GM15510 (cell line): ENCODE results near the gene BANF2.

Source experiments
- POLR2A ChIP-seq: IDR thresholded peaks from 3 replicates; pipeline ENCODE4 v1.6.1; 2011; ENCODE audit warnings: borderline replicate concordance; ENCODE audit not compliant: insufficient read length; ENCODE audit errors: extremely low read depth

The BANF2 gene

DNA sequence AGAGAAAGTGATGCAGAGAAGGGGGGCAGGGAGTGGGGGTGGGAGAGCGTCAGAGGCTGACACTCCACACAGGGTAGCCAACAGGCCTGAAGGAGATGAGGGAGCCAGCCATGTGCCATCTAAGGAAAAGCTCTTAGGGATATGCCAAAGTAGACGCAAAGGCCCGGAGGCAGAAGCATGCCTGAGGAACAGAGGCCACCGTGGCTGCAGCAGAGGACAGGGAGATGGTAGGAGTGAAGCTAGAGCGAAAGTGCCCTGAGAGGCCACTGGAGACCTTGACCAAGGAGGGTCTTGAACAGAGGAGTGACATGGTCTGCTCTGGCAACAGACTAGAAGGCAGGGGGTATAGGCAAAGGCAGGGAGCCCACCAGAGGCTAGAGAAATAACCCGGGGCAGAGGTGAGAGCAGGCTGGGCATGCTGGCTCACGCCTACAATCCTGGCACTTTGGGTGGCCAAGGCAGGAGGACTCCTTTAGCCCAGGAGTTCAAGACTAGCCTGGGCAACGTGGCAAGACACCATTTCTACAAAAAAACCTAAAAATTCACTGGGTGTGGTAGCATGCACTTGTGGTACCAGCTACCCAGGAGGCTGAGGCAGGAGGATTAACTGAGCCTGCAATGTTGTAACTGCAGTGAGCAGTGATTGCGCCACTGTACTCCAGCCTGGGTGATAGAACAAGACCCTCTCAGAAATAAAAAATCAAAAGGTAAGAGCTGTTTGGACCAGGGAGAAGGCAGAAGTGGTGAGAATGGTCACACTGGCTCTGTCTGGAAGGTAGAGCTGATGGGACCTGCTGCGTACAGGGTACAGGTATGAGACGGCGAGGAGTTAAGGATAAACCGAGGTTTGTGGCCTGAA is 24.0 kb upstream of the BANF2 start:
- no peak for TF ChIP-seq POLR2A

DNA sequence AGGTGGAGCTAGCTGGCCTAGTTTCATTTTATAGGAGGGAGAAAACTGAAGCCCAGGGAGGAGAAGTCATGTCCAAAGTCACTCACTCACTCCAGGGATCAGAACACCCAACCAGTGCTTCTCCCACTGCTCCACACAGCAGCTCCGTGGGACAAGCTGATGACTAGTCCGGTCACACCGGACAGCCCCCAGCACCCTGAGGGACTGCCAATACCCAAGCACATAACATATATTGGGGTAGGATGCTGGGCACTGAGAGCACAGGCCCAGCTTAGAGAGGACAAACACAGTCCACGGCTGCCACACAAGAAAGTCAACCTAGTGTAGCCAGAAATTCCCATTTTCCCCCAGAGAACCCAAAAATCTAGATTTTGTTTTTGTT is 23.4 kb upstream of the BANF2 start:
- no peak for TF ChIP-seq POLR2A

DNA sequence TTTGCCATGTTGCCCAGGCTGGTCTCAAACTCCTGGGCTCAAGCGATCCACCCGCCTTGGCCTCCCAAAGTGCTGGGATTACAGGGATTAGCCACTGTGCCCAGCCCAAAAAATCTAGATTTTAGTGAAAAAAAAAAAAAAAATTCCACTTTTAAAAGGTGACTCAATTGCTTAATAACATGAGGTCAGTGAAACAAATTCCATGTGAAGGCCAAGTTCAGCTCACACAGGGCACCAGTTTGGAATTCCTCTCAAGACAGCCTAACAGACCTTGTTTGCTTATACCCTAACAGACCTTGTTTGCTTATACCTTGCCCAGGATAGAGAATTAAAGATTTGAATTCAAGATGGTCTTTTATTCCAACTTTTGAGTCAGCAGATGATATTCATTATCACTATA is 22.8 kb upstream of the BANF2 start:
- TF ChIP-seq POLR2A = no peak

DNA sequence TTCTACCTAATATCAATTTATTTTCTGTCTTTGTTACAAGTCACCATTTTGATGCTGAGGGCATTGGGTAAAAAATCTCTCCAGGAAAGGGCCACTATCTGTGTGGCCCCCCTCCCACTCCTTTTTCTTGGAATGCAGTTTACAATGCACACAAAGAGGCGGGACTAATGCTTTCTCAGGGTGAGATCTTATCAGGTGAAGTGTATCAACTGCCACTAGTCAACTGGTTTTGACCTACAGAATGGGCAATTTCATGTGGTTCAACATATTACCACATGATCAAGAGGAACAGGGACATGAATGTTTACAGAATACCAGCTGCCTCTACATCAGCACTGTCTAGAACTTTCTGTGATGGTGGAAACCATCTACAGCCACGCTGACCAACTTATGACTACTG is 21.5 kb upstream of the BANF2 start:
- no peak for TF ChIP-seq POLR2A

DNA sequence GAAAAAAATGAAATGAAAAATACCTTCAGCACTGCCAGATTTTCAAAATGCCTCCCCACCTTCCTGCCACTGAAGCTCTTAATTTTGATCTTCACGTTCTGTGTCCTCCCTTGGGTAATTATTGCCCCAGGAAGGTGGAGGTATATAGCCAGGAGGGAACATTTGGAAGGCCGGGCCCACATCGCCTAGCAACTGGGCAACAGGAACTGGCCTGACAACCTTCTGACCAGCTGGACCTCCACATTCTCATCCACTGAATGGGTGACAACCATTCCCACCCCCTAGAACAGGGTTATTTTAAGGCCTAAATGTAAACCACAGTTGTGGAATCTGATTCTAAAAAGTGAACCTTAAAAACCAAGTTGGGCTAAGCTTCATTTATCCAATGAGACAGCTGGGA is 20.9 kb upstream of the BANF2 start:
- no peak for TF ChIP-seq POLR2A

DNA sequence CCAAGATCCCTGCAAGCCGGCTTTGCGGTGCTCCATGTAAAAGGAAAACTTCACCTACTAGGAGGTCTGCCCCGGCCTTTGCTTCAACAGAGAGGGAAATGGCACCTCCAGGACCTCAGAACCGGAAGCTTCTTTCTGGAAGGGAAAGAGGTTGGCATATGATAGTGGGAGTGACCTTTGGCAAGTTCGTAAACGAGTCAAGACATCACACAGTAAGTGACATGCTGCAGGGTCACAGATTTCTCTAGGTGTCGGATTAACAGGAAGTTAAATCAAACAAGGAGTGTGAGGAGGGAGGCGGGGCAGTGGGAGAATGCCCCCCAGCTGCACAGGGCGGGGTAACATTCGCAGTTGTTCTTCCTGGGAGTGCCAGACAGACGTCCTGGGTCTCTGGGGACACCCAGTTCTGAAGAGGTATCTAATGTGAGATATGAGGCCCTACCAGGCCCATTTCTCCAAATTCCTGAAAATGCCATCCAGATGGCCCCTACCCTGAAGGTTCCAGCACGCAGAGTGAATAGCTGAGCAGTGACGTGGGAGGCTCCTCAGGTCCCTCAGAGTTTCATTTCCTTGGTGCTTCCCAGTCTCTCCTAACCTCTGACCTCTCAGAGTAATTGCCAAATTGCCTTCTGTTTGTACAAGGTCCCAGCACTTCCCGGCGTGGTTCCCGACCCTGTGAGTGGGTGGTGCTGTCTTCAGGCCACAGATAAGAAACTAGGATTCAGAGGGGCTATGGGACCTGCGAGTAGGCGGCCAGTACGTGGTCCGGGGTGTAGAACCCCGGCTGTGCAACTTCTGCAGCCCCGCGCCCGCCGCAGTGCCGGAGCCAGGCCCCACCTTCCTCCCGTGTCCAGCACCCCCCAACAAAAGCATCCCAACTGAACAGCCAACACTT is 19.6 kb upstream of the BANF2 start:
- TF ChIP-seq POLR2A = no peak

DNA sequence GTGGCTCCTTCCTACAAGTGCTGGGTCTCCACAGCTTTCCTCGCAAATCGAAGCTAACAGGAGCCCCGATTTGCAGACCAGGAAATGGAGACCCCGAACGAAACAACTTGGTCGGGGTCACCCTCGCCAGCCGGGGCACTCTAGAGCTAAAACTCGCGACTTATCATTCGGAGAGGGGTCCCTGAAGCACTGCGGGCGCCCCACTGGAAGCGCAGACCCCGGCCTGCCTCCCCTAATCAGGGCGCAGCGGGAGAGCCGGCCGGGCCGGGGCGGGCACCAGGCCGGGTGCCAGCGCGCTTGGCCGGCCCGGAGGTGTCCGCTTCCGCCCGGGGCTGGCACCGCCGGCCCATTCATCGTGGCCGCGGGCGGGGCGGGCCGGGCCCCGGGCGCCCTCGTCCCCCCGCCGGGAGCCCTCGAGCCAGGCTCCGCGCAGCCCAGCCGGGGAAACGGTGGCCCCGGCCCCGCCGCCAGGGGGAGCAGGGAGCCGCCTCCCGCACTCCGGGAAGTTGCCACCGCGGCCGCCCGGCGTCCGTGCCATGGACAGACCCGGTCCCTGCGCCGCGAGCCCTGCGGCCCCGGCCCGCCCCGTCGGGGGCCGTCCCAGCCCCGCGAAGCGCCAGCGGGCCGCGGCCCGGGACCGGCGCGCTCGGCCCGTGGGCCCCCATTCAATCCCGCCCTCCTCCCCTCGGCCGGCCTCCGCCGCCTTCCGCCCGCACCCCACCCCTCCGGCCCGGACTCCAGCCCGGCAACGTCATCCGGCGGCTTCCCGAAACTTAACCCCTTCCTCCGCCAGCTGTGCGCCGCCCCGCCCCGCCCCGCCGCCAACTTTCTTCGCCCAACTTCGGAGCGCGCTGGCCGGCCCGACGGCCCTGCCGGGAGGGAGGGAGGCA is 18.7 kb upstream of the BANF2 start:
- TF ChIP-seq POLR2A = no peak

DNA sequence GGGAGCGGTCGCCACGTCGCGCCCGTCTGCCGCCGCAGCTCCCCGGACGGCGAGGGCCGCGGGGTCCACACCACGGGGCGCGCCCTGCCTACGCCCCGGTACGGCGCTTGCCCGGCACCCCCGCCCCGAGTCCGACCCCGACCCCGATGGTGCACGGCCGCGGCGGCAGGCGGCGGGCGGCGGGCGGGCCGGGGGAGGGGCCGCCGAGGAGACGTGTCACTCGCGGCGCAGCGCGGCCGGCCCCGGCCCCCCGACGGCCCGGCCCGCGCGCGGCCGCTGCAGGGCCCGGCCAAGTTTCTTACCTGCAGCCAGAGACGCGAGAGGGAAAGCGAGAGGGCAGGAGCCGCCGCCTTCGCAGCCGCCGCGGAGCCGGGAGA is 18.1 kb upstream of the BANF2 start:
- no peak for TF ChIP-seq POLR2A

DNA sequence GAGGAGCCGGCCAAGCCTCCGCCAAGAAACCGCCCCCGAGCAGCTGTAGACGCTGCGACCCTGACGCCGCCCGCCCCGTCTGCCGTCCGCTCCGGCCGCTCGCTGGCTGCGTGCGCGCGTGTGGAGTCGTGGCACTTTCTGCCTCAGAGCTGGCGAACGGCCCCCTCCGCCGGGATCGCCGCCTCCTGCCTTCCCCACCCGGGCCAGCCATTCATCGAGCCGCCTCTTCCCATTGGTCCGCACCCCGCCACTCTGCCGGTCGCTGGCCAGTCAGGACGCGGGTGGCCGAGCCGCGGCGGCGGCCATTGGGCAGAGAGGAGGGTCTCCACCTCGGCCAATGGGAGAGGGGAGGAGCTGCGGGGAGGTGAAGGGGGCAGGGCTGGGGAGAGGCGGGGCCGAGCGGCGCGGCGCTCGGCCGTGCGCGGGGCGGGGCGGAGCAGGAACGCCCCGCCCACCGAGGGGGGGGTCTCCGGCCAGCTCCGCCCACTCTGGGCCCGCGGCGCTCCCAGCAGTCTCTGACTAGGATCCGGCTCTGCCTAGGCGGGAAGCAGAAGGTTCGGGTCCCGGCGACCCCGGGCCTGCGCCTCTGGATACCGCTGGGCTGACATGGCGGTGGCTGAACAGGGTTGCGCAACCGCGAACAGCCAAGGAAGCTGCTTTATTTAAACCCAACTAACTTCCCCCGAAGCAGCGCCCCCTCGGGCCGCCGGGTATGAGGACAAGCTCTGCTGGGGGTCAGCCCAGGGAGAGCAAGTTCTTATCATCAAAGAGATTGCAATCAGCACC is 17.5 kb upstream of the BANF2 start, which contains the start of gene RRBP1:
TSS of gene RRBP1 (minus strand) at position 140 of the 786 bp plus-strand sequence. CDS start 21,735 bp downstream, outside the sequence.
- TF ChIP-seq POLR2A = peak; percentile 78

DNA sequence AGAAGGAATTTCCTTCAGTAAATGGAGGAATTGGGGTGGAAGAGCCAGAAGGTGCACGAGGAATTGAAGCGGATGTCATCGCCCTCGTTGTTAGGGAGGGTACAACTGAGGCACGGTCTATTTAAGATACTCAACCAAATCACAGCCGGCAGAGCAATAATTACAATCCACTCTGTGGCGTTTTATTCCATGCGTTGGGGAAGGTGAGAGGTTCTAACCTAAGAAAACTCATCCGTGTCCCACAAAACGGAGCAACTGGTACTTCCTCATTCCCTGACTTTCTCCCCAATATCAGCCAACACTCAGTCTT is 16.9 kb upstream of the BANF2 start:
- no peak for TF ChIP-seq POLR2A

DNA sequence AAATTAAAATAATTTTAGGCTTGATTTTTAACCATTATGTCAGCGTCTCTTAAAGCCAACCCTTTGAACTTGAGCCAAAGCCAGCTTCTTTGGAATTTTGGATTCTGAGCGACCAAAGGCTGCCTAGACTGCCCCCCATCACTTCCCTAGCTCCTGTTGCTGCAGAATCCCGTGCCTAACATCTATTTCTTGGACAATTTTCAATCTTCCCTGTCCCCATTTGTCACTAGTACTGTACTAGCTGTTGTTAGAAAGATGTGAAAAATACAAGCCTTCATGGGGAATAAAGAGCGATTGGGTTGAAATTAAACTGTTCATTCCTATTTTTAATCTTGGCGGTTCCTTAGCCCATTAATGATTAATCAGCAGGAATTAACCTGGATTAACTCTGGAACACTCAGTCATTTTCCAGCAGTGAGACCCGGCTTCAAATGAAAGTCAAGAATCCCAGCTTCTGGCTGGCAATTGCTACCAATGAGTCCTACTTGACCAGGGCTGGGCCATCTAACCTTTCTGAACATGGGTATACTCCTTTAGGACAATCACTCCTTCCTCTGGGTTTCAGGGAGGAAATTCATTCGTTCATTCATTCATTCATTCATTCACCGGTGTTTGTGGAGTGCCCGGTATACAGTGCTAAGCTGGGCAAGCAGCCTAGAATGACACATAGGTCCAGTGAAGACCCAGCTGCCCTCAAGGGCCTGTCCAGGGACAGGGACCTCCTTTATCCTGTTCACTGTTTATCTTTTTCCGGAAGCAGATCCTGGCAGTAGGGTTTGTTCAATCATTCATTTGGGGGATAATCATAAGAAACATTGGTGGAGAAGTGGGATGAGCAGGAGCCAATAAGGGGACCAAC is 16.3 kb upstream of the BANF2 start:
- no peak for TF ChIP-seq POLR2A

DNA sequence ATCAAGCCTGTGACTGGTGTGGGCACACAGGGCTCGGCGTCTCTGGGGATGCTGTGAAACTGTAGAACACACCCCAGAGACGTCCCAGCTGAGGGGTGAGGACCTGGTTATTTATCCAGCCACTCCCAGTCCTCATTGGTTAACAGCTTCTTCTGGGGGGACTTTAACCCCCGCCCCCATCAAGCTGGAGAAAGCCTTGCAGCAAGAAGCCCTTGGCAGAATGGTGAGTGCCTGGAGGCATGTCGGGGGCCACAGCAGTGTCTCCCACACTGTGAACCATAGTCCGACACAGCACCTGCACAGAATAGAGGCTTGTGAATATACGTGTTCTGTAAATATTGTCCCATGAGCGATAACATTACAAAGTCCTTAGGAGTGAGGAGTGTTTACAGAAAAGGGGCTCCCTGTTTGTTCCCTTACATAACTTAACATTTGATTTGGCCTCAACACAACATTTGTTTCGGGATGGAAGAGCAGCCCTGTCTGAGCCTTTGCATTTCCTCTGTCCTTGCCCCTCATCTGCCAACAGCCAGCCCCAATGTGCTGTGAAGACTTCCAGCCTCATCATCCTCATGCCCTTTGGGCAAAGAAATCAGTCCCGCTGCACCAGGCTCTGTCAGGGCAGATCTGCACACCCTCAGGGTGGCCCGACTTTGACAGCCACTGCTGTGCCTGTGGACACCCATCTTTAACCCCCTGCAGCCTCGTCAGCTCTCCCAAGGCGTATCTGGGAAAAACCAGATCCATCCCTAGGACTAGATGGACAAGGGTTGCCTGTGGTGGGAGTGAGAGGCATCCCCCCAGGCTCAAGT is 15.5 kb upstream of the BANF2 start:
- no peak for TF ChIP-seq POLR2A
